T-helper 1 cell treated with Interleukin-12 subunit alpha and Interleukin-12 subunit beta and Interleukin-4 antibody, amounts not matched to agents 30 ng/mL and 1 ng/mL, for 36 hours (primary cell): ENCODE results near the gene HAGHL. TPM values are rescaled to one million over a fixed set of nuclear protein-coding genes. Genes with fewer than 3 reads are reported as not detected.

Source experiments
- intact Hi-C: fragments of 100-400 bp; cut with micrococcal nuclease; formaldehyde crosslinking; loops from one replicate; pipeline ENCODE4 v1.15.1; 2024
- total RNA-seq: library from RNA; stranded (reverse); gene quantifications from 2 replicates; pipeline ENCODE4 v1.2.3, GENCODE V29; 2022

Gene HAGHL
- total RNA-seq, 1 donor from 2014 or later = 5.1 TPM

GRCh38 chr16:719815-720446, 7.0 kb upstream of the HAGHL start:
- intact Hi-C loops = no loop called here

DNA sequence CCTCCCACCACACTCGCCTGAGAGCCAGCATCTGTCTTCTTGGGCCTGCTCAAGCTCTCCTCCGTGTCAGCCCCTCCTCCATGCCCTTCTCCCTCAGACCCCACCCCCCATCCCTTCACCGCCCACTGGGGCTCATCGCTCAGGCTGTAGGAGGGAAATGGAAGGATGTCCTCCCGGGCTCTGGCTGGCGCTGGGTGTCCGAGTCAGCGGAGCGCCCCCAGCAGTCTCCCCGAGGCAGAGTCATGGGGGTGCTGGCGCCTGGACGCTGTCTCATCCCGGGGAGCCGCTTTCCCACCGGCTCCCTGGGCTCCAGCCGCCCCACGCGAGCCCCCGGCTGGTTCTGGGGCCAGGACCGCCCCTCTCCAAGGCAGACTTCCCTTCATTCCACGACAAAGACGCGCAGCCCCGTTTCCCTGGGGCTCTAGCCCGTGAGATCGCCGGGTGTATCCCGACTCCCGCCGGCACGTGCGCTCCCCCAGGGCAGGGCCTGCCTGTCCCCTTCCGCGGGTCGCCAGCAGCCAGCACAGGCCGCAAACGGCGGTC, 6.4 kb upstream of the HAGHL start:
- intact Hi-C loops = no loop called here

DNA sequence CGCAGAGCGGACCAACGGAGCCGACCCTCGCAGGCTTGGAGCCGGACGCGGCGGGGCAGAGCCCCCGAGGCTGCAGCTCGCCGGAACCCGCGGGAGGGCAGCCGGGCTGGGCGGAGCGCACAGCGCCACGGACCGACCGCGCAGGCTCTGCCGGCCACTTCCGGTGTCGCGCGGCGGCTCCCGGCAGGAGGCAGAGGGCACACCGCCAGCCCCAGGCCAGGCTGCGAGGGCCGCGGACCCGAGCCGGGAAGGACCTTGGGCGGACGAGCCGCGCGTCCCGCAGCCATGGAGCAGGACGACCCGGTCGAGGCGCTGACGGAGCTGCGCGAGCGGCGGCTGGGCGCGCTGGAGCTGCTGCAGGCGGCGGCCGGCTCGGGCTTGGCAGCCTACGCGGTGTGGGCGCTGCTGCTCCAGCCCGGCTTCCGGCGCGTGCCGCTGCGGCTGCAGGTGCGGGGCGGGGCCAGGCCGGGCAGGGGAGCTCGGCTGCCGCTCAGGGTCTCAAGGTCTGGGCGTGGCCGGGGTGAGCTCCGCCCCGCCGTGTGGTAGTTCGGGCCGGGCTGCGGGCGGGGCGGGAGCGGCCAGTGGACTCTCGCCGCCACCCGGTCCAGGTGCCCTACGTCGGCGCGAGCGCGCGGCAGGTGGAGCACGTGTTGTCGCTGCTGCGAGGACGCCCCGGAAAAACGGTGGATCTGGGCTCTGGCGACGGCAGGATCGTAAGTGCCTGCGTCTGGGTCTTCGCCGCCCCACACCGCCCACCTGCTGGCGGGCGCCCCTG, 5.7 kb upstream of the HAGHL start, which contains the start of gene ANTKMT:
ANTKMT (plus strand) TSS at position 157 of the 775 bp plus-strand sequence; CDS start at position 286, 129 bp downstream.
- intact Hi-C loops = no loop called here

DNA sequence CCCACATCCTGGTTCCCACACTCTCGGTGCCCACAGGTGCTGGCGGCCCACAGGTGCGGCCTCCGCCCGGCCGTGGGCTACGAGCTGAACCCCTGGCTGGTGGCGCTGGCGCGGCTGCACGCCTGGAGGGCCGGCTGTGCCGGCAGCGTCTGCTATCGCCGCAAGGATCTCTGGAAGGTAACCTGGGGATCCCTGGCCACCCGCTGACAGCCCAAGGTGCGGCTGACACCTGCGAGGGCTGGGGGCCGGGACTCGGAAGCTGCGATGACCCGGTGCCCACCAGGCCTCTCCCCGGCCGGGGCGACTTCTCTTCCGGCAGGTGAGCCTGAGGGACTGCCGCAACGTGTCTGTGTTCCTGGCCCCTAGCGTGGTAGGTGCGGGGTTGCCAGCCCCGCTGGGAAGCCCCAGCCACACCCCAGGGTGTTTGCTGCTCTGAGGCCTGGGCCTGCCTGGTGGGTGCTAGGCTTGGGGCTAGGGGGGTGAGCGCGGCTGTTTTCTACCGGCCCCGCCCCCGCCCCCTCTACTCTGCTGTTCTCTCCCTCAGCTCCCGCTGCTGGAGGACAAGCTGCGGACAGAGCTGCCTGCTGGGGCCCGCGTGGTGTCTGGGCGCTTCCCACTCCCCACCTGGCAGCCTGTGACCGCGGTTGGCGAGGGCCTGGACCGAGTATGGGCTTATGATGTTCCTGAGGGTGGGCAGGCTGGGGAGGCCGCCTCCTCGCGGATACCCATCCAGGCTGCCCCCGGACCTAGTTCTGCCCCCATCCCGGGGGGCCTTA, 5.0 kb upstream of the HAGHL start:
- intact Hi-C loops = no loop called here

DNA sequence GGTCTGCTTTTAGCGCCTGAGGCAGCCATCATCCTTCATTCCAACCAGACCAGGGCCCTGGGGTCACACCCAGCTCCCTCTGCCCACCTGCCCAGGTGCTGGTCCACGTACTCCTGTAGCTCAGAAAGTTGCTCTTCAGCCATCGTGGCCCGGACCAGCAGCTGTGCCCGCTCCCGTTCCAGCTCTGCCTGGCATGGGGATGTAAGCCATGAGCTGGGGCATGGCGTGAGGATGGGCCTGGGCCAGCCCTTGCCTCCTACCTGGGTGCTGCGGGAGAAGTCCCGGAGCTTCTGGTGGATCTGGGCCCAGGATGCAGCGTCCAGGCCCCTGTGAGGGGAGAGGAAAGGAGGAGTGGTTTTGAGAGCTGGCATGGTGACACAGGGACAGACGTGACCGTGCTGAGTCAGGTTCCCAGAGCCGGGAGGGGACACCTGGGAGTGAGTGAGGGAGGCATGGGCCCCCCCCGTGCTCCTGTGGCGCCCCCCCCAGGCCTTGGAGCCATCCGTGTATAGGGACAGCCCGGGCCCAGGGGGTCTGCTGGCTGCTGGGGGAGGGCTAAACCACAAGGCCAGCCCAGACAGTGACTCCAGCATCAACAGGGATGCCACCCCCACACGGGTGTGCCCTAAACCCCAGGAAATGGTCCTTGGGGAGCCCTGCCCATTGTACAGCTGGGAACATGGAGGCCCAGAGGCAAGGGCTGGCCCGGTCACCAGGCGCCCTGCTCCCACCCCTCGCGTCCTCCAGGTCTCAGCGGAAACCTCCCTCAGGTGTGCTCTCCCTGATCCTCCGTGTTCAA, 3.9 kb upstream of the HAGHL start:
- intact Hi-C loops = no loop called here

- intact Hi-C loops = no loop called here
Observed at GRCh38 chr16:723695-724094, 3.2 kb upstream of the HAGHL start.

- intact Hi-C loops = loop anchor here (5.0 kb wide), 1 partner anchor 42 kb away; the partner anchor contains the start of genes JMJD8 and STUB1
Observed at GRCh38 chr16:724188-725040, 2.5 kb upstream of the HAGHL start.

GRCh38 chr16:725041-725376, 1.9 kb upstream of the HAGHL start:
- intact Hi-C loops = loop anchor here (5.0 kb wide), 1 partner anchor 43 kb away; the partner anchor contains the start of genes JMJD8 and STUB1

DNA sequence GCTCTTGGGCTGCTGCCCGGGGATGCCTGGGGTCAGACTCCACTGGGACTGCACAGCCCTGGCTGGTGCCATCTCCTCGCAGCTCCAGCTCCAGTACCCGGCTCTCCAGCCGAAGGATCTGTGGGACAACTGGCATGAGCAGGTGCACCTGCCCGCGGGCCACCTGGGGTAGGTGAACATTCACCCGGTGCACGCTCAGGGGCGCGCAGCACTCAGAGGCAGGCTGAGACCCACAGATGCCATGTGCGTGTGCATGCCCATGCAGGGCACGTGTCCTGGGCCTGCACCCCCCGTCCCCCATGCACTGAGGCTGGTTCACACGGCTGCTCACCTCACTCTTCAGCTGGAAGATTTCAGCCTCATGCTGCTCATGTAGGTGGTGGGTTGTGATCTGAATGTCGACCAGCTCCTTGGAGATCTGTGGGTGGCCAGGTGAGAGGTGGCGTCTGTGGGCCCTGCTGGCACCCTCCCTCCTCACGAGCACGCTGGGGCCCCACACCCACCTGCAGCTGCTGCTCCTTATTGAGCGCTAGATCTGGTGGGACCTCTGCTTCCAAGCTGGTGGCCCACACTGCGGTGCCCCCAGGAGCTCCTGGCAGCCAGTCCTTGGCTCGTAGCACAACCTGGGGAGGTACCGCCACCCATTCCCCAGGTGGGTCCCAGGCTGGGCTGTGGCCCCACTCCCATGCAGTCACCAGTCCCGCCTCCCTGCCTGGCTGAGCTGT, 1.3 kb upstream of the HAGHL start:
- intact Hi-C loops = loop anchor here (5.0 kb wide), 1 partner anchor 43 kb away; the partner anchor contains the start of genes JMJD8 and STUB1

GRCh38 chr16:726188-726437, 793 bp upstream of the HAGHL start:
- intact Hi-C loops = loop anchor here (5.0 kb wide), 1 partner anchor 44 kb away; the partner anchor contains the start of genes JMJD8 and STUB1

GRCh38 chr16:727291-727977, 528 bp downstream of the HAGHL start:
- intact Hi-C loops = loop anchor here (5.0 kb wide), 1 partner anchor 45 kb away; the partner anchor contains the start of genes JMJD8 and STUB1

GRCh38 chr16:728131-728889, 1.4 kb downstream of the HAGHL start:
- intact Hi-C loops = loop anchor here (1.0 to 5.0 kb wide), 2 partner anchors 12 to 46 kb away; partner anchors contain the start of genes CIAO3, JMJD8 and STUB1

DNA sequence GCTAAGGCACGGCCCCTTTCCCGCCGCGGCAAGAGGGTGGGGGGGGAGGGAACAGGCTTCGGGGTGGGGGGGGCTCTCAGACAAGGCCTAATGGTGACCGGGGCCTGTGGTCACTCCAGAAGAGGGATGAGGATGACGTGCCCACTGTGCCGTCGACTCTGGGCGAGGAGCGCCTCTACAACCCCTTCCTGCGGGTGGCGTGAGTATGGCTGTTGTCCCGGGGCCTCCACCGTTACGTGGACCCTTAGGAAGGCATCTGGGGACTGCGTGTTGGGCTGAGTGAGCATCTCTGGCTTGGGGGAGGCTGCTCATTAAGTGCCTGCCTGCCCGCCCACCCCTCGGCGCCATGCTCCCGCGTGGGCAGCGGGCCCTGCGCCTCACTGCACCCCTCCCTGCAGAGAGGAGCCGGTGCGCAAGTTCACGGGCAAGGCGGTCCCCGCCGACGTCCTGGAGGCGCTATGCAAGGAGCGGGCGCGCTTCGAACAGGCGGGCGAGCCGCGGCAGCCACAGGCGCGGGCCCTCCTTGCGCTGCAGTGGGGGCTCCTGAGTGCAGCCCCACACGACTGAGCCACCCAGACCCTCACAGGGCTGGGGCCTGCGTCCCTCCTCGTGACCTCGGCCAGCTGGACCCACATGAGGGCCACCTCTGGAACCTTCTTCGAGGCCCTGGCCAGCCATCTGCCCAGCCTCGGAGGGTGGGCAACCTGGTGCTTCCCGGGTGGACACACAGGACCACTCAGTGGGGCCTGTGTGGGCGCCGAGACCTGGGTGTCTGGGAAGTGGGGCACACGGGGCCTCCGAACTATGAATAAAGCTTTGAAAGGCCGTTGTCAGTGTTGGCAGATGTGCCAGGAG, 2.2 kb downstream of the HAGHL start:
- intact Hi-C loops = loop anchor here (1.0 to 5.0 kb wide), 2 partner anchors 11 to 47 kb away; partner anchors contain the start of genes CIAO3, JMJD8 and STUB1

DNA sequence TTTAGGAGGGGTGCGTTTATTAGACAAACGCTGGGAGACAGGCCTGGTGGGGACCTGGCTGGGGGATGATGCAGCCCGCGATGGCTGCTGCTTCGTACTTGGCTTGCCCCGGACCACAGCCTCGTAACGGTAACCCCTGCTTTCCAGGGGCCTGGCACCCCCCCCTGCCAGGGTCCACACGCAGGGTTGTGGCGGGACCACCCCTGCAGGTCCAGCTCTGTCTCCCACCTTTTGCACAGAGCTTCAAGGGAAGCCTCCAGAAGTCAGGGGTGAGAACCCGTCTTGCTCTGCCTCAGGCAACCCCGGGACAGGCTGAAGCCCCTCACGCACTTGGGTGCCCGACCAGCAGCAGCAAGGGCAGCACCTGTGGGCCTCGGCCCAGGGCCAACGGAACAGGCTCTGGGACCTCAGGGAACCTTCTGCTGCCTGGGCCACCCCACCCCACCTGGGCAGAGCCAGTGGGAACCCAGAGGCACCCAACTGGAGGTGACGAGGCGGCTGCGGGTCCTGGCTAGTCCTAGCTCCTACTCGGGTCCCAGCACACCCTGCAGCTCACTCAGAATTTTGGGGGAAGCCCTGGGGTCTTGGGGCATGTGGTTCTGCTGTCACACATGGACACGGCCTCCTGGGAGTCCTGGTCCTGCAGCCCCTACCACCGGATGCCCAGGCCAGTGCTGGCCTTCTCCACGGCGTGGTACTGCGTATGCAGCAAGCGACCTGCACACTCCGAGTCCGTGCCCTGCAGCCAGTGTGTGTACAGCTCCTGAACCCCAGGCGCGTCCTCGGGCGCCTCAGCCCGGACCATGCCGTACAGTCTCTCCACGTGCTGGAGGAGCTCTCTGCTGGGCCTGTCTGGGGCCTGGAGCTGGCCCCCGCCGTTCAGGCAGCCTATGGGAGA, 3.1 kb downstream of the HAGHL start:
- intact Hi-C loops = loop anchor here (5.0 kb wide), 1 partner anchor 48 kb away; the partner anchor contains the start of genes JMJD8 and STUB1

DNA sequence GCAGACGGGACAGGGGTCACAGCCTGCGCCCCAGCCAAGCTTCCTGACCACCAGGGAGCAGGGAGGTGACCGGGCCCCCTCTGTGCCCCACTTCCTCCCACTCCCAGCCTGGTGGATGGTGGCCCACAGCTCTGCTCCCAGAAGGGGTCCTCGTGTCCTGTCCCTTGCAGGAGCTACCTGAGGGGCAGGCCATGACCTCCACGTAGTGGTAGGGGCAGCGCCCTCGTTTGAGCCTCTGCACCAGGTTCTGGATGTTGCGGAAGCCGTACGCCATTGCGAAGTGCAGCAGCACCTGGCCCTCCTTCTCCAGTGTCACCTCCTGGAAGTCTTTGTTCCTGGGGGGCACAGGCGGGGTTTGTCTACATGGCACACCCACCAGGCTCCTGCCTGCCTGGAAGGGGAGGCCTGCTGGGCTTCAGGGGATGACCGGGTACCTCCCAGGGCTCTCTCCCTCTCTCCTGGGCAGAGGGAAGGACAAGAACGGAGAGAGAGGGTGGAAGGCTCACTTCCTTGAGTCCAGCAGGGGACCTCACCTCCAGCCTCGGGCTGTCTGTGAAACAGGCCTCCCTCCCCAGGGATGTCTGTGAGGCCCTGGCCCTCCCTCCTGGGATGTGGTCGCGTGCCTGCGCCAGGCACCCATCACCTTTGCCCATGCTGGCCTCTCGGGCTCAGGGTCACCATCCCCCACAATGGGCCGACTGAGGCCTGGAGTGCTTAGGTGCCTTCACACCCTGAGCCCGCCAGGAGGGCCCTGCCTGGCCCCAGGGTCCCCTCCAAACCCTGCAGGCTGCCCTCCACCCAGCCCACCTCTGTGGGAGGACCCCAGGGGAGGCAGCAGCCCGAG, 4.0 kb downstream of the HAGHL start:
- intact Hi-C loops = no loop called here
